NCI-H146 treated with DMSO at 0.1 percent for 48 hours (cell line): ENCODE results near the gene CCRL2.

ENCODE experiments used
- DNase-seq: peaks from one replicate; lab custom pipeline; 2025; ENCODE audit not compliant: unreplicated experiment; lab: John Stamatoyannopoulos, UW

CCRL2 gene

DNA sequence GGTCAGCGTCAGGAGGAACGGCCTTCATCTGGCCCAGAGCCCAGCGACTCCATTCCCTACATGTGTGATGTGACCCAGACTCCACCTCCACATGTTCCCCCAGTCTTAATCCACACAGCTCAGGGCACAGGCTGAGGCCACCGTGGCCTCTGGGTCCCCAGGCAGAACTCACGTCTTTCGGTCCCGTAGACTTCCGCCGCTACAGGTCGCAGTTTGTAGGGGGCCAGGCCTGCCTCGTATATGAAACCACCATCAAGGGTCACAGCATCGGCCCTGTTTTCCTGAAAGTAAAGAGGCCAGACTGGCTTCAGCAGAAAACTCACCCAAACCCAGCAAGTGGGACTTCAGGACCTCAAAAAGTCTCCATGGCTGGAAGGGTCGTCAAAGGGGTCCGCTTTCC is 49.1 kb downstream of the CCRL2 start:
- DNase-seq, result no peak
